Motor neuron (in vitro differentiated cells): Measurements from ENCODE around the gene DPF3. TPM values are rescaled to one million over a fixed set of nuclear protein-coding genes. Genes with fewer than 3 reads are reported as not detected.

Source experiments
- ATAC-seq, 8 experiments: fragments of 200-7000 bp; cut with Tn5 transposase; replicated peaks in 6 of 8; 2 replicates each; pipeline ENCODE4 v1.8.0; 2021; ENCODE audit warnings: mild to moderate bottlenecking in 8 of 8, moderate library complexity in 8 of 8
- H3K27ac ChIP-seq, 2 donors: fragments of 250-450 bp; sonication (Bioruptor Pico); 2 replicates each; pipeline ENCODE4 v1.9.0; 2021; ENCODE audit warnings: antibody characterized with exemption in 2 of 2, mild to moderate bottlenecking in 2 of 2, moderate library complexity in 1 of 2
- H3K4me1 ChIP-seq, 2 donors: fragments of 250-450 bp; sonication (Bioruptor Pico); replicated peaks in 1 of 2; 2 replicates each; pipeline ENCODE4 v1.6.1; 2021; ENCODE audit warnings: antibody characterized with exemption in 2 of 2, mild to moderate bottlenecking in 2 of 2, moderate library complexity in 1 of 2
- H3K4me3 ChIP-seq, 5 donors: fragments of 250-450 bp; sonication (Bioruptor Pico); 2 replicates each; pipeline ENCODE4 v1.9.0; 2021; ENCODE audit warnings: antibody characterized with exemption in 5 of 5, mild to moderate bottlenecking in 5 of 5, moderate library complexity in 4 of 5
- WGBS, 10 experiments: fragments of 450-650 bp; shearing (Covaris generic); methylation state at CpG; one replicate each; pipeline ENCODE4 v1.0.0; 2022; 5-methylcytosine and 5-hydroxymethylcytosine counted together
- in situ Hi-C, 9 experiments: fragments of 400-800 bp; cut with MboI; loops; one replicate each; pipeline ENCODE4 v1.15.0; 2021; ENCODE audit warnings: low sequenced_read_pairs in 9 of 9, low pct_unique_long_range_greater_than_20kb in 2 of 9; ENCODE audit not compliant: unreplicated experiment in 9 of 9
- total RNA-seq, 8 experiments: library from RNA; unstranded; fragments of 300-600 nt; gene quantifications; 2 replicates each; pipeline versions ENCODE4 v1.2.3 to v1.2.4, GENCODE V29; 2022

DPF3 gene
- total RNA-seq, 8 experiments from 2014 or later: 5.0 to 10.8 (median 8.6) TPM

DNA sequence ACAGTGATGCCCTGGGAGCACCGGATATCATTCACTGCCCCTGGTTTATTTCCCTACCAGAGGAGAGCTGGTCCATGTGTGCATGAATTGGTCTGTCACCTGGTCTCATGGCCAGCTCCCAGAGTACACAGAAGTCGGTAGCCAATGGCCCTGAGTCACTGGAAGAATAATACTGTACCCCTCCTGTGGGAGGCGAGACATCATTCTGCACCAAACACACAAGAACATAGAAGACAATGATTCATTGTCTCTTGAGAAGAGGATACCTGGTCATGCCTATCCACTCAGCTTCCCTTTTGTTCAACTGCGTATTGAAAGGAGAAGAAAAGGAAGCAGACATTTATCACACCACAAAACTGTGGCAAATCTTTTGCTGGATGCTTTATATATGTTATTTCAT is 216.2 kb downstream of the DPF3 start:
- Histone ChIP-seq H3K4me3 (no peak overlapping the region), H3K4me1 (peaks cover 28 to 44% of the 10 kb centered on the region in 2 donors), H3K27ac (no peak overlapping the region)
- ATAC-seq: no peak
- 70 to 100% (median 85%) methylated on average over 1 to 3 of the region's 4 CpGs for WGBS, 10 experiments
- in situ Hi-C loops: no loop called here

DNA sequence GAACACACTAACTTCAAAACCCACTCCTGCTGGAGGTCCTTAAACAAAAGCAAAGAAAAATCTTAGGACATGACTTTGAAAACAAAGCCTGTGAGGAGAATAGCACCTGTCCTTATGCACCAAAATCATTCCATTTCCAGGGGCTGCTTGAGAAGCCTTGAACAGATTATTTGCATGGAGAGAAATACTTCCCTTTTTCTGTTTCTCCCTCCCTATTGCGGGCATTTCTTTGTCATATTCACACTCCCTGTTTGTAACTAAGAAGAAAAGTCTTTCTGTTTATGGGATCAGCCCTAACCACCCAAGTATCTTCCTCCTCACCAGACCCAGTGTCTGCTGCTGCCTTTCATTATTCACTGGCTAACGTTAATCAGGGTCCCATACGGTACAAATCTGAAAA is 218.8 kb downstream of the DPF3 start:
- 23 to 100% (median 71%) methylated on average over 1 to 3 of the region's 3 CpGs; no CpG with 5 or more reads in 1 of the 10 experiments for WGBS, 10 experiments
- in situ Hi-C loops: no loop called here
- no peak overlapping the region for H3K27ac ChIP-seq
- ATAC-seq: no peak
- no peak overlapping the region for H3K4me3 ChIP-seq
- H3K4me1 ChIP-seq: peaks cover 16 to 26% of the 10 kb centered on the region in 2 donors

DNA sequence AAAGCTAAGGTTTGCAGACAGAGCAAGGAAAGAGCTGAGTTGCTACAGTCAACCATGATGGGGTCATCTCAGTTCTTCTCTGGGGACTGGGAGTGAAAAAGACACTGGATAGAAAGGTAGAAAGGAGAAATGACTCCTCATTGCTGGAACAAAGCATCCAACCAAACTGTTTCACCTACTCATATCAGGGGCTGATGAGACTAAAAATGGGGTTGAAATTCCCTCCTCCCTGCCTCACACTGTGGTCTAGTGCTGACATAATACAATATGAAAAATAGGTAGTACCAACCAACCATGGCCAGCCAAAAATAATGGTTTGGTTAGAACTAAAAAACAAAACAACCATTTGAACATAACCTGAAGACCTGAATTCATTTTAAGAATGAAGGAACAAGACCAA is 220.7 kb downstream of the DPF3 start:
- in situ Hi-C loops: no loop called here
- no peak for ATAC-seq
- Histone ChIP-seq H3K27ac (no peak overlapping the region), H3K4me3 (no peak overlapping the region), H3K4me1 (peaks cover 0 to 7% of the 10 kb centered on the region in 2 donors)

DNA sequence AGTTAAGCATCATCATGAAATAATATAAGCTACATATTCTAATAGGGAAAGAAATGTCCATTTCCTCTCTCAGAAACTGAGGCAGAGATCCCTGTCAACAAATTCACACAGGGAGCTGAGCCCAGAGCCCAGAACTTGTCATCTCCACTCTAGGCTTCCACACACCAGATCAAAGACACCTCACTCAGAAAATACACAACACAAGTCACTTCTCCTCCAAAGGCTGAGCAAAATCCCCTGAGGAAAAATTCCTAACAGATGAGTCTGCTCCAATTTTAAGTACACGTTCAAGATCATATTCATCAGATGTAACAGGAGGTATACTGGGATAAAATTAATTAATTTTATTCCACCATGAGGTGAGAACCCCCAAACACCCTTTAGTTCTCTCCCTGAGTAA is 227.3 kb downstream of the DPF3 start:
- in situ Hi-C loops: no loop called here
- peak in 3 of 8 experiments; percentile 26 to 77 (median 66) for ATAC-seq
- WGBS, 10 experiments: 0 to 80% (median 67%) methylated on average over 1 of the region's 1 CpG; no CpG with 5 or more reads in 5 of the 10 experiments
- Histone ChIP-seq H3K4me1 (peaks cover 0 to 25% of the 10 kb centered on the region in 2 donors), H3K27ac (no peak overlapping the region), H3K4me3 (no peak overlapping the region)

DNA sequence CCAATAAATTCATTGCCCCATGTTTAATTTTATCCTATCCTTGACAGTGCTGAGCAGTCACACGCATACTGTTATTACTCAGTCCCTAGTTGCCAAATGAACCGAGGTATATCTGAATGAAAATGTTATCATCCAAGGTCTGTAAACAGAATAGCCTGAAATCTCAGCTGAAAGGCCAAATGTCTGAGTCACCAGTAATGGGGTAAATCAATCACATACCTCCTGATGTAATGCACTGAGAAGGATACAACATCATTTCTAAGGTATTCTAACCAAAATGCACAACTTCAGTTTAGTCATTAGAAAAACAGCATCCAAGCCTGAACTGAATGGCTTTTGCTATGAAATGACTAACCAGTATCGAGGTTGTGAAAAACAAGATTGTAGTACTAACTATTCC is 228.6 kb downstream of the DPF3 start:
- peak in 7 of 8 experiments; percentile 38 to 96 (median 95) for ATAC-seq
- Histone ChIP-seq H3K27ac (peak overlapping the region in 1 of 2 donors; percentile 6), H3K4me1 (peaks cover 0 to 25% of the 10 kb centered on the region in 2 donors), H3K4me3 (no peak overlapping the region)
- in situ Hi-C loops: no loop called here
- 7 to 94% (median 75%) methylated on average over 1 to 3 of the region's 3 CpGs; no CpG with 5 or more reads in 2 of the 10 experiments for WGBS, 10 experiments

DNA sequence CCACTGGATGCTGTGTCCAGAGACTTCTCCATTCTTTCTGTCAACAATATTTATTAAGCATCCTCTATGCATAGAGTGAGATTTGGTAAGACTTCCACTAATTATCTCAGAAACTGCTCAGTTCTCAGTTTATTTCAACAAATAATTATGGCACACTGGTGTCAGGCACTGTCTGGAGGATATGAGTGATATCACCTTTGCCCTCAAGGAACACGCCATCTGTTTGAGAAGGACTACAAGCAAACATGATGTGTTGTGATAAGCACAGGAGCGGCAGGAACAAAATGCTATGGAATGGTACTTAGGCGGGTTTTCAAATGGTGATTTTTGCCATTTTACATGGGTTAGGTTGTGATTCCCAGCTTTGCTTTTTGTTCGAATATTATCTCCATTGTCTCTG is 229.2 kb downstream of the DPF3 start:
- 49 to 100% (median 95%) methylated on average over 1 to 4 of the region's 4 CpGs; no CpG with 5 or more reads in 1 of the 10 experiments for WGBS, 10 experiments
- peak in 5 of 8 experiments; percentile 8 to 55 (median 25) for ATAC-seq
- H3K27ac ChIP-seq: peak overlapping the region in 1 of 2 donors; percentile 6
- H3K4me1 ChIP-seq: peaks cover 0 to 25% of the 10 kb centered on the region in 2 donors
- no peak overlapping the region for H3K4me3 ChIP-seq
- in situ Hi-C loops: no loop called here

DNA sequence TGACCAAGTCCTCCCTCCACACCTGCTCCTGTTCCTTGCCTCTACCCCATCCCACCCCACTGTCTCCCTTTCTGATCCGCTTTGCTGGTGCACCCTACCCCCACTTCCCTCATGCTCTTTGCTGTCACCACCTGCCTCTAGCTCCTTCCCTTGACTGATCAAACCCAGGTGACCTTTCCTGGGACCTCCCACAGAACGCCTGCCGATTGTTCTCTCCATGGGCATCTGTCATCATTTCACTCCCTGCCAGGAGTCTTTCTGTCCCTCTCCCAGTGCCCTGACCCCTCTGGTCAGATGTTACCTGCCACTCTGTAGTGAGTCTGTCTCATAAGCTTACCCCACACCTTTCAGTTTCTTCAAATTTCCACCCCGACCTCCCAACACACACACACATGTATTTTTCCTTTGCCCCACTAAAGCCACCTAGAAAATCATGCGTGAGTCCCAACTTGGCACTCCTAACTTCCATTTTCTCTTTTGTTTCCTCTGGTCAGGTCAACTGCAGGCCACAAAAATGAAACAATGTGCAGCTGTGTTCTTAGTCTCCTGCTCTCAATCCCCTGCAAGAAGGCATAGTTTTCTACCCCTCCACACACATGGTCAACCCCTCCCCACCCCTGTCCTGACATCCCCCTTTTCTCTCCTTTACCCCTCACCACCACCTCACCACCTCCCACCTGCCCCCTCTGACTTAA is 229.8 kb downstream of the DPF3 start:
- in situ Hi-C loops: no loop called here
- H3K4me3 ChIP-seq: no peak overlapping the region
- peak in 2 of 8 experiments; percentile 8 to 19 for ATAC-seq
- peaks cover 0 to 25% of the 10 kb centered on the region in 2 donors for H3K4me1 ChIP-seq
- WGBS, 10 experiments: 50 to 100% (median 90%) methylated on average over 1 to 4 of the region's 5 CpGs; no CpG with 5 or more reads in 3 of the 10 experiments
- peak overlapping the region in 1 of 2 donors; percentile 40 for H3K27ac ChIP-seq

DNA sequence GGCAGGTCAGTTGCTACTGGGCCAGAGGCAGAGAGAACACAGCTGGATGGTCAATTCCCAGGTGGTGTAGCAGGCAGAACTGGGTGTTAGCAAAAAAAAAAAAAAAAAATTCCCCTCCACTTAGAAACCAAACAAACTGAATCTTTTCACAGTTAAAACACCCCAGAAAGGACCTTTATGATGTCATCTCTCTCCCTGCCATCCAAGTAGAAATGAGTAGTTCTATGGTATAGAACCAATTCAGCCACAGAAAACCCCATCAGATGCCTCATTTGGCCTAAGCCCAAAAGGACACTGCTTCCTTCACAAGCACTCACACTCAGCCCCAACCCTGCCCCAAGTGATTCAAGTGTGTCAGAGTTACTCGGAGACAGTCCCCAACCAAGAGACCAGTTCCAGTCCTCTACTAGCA is 230.8 kb downstream of the DPF3 start:
- Histone ChIP-seq H3K4me1 (peaks cover 0 to 25% of the 10 kb centered on the region in 2 donors), H3K4me3 (no peak overlapping the region), H3K27ac (no peak overlapping the region)
- in situ Hi-C loops: no loop called here
- ATAC-seq: no peak
- WGBS, 10 experiments: 86 to 100% (median 100%) methylated on average over 1 of the region's 1 CpG; no CpG with 5 or more reads in 7 of the 10 experiments

DNA sequence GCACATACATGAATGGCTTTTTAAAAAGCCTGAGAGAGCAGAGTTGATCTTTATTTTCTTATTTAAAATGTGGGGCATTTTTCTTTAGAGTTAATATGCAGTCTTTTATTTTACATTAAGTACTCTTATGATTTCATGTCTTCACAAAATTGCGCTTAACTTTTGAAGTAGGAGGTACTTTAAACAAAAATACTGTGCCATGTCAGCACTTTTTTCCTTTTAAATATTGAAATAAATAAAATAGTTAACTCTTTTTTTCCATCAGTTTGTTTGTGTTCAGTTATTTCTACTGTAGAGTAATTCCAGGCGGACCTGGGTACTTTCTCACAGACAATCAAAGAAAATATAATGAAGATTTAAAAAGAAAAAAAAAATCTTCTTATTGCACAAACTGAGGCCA is 231.7 kb downstream of the DPF3 start:
- in situ Hi-C loops: no loop called here
- no peak overlapping the region for H3K27ac ChIP-seq
- ATAC-seq: no peak
- H3K4me3 ChIP-seq: no peak overlapping the region
- H3K4me1 ChIP-seq: peaks cover 0 to 25% of the 10 kb centered on the region in 2 donors
- WGBS, 10 experiments: 81 to 100% (median 94%) methylated on average over 1 to 2 of the region's 2 CpGs

DNA sequence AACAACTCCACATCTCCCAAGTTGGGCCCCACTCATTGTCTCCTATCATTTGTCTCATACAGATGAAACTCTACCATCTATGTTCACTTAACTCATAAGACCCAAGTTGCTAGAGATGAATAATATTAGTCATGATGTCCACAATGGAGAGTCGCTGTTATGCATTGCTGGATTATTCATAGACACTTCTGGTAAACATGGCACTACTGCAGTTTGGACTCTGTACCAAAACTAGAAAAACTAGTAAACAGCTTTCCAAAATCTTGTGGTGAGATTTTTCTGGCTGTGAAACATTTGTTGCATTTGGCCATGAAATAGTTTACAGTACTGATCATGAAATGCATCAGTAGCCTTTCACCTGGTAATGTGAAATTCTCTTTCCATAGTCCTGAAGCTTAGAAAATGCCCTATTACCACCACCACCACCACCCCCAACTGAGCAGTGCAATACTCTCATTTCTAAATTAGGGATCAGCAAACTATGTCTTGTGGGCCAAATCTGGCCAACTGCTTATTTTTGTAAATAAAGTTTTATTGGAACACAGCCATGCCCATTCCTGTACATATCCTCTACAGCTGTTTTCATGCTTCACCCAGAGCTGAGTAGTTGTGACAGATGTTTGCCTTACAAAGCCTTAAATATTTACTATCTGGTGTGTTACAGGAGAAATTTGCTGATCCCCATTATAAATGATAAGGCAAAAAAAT is 236.5 kb downstream of the DPF3 start:
- no peak for ATAC-seq
- Histone ChIP-seq H3K4me3 (no peak overlapping the region), H3K27ac (no peak overlapping the region), H3K4me1 (peaks cover 0 to 1% of the 10 kb centered on the region in 2 donors)
- in situ Hi-C loops: no loop called here
- WGBS, 10 experiments: 67 to 100% (median 91%) methylated on average over 1 of the region's 1 CpG; no CpG with 5 or more reads in 7 of the 10 experiments

DNA sequence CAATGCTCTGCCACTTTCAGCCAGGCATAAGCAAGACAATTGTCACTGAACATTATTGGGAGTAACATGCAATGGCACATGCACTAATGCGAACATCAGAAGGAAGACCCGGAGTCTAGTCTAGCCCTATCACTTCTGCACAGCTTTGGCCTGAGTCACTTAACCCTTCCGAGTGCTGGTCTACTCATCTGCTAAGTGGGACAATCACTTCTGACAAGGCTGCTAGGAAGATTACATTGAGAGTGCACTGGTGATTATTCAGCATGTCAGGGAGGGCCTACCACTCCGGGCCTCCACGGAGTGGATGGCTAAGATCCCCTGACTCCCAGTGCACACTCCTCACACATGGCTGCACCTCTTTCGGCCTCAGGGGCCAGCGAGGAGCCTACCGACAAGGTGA is 240.9 kb downstream of the DPF3 start:
- H3K27ac ChIP-seq: no peak overlapping the region
- no peak overlapping the region for H3K4me3 ChIP-seq
- no peak for ATAC-seq
- WGBS, 10 experiments: 0 to 100% (median 84%) methylated on average over 1 to 7 of the region's 8 CpGs; no CpG with 5 or more reads in 2 of the 10 experiments
- H3K4me1 ChIP-seq: peaks cover 15 to 17% of the 10 kb centered on the region in 2 donors
- in situ Hi-C loops: no loop called here

DNA sequence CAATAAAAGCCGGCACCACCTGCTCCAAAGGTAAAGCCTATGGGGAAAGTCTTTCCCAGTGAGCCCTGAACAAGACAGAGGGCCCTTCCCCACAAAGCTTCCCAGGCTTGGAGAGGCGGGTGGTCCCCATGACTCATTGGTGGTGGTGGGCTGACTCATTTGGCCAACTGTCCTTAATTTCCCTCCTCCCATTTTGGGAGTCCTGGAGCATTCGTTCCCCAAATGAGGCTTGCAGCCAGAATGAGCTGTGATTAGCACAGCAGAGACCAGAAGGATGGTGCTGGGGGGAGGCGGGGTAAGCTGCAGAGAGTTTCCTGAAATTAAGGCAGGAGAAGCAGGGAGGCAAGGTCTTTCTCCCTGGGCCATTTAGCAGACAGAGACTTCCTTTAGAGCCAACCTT is 241.7 kb downstream of the DPF3 start:
- Histone ChIP-seq H3K4me1 (peaks cover 15 to 17% of the 10 kb centered on the region in 2 donors), H3K4me3 (no peak overlapping the region), H3K27ac (no peak overlapping the region)
- 0 to 100% (median 57%) methylated on average over 1 to 3 of the region's 4 CpGs; no CpG with 5 or more reads in 3 of the 10 experiments for WGBS, 10 experiments
- in situ Hi-C loops: no loop called here
- ATAC-seq: no peak

DNA sequence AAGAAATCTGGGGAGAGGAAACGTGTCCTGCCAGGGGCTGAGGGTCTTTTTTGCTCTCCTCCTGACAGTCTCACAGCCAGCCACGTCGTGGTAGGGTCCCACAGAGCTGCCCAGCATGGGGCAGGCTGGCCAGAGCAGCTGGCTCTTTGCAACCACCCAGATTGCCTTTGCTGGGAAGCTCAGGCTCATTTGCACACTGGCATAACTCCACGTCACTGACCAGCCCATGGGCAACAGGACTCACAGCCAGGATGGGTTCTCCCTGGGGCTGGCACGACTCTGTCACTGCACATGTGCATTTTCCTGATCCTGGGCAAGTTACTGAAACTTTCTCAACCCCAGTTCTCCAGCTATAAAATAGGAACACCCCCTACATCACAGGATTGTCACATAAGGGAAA is 242.2 kb downstream of the DPF3 start:
- ATAC-seq: peak in 3 of 8 experiments; percentile 29 to 73 (median 47)
- no peak overlapping the region for H3K27ac ChIP-seq
- H3K4me3 ChIP-seq: no peak overlapping the region
- H3K4me1 ChIP-seq: peaks cover 15 to 17% of the 10 kb centered on the region in 2 donors
- 0 to 80% (median 58%) methylated on average over 1 to 3 of the region's 5 CpGs; no CpG with 5 or more reads in 7 of the 10 experiments for WGBS, 10 experiments
- in situ Hi-C loops: no loop called here
